ENCODE data around the gene IFNGR1.

DNA sequence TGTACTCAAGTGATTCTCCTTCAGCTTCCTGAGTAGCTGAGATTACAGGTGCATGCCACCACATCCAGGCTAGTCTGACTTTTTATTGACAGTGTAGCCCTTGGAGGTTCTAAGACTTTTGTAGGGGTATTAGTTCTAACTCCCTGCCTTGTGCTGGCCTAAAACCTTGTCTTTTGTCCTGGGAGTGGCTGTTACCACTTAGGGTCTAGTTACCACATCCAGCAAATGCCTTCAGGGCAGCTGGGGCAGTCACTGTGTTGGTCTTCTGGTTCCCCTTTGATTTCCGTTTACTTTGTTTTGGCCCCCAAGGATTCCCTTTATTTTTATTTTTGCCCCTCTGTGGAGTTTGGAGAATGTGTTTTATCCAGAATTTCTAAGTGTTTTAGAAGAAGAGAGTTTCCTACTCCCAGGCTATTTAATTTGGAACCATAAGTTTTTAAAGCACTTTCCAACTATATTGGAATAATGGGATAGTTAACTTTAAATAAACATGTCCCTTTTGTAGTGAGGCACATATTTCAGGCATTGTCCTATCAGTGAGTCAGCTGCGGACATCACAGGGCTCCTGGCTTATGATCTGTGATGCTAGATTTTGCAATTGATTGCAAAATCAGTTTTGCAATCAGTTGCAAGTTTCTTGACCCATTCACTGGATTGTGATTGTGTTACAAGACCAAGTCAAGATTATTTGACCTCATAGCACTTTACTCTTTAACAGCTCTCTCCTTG lies 70.7 kb downstream of the IFNGR1 start:
- TF ChIP-seq CTCF (IDR thresholded peaks at IDR 0.05) = no peak
- TF ChIP-seq REST (IDR thresholded peaks at IDR 0.05) = no peak
- TF ChIP-seq HOXB5 (CRISPR knock-in tag; IDR thresholded peaks at IDR 0.05) = no peak
- no peak for TF ChIP-seq ZNF302 (CRISPR knock-in tag; IDR thresholded peaks at IDR 0.05)
- TF ChIP-seq EHMT2 (IDR thresholded peaks at IDR 0.05; ENCODE audit: low read depth) = no peak
- no peak for TF ChIP-seq NFE2L2 (conservative IDR thresholded peaks at IDR 0.05; ENCODE audit: low read length)
- peak; percentile 86 to 91; a peak in 4 of 5 replicates for TF ChIP-seq EP300 (IDR thresholded peaks at IDR 0.05)
- peak; percentile 85 to 88; a peak in 4 of 5 replicates for TF ChIP-seq JUN (IDR thresholded peaks at IDR 0.05)
